ENCODE results near the gene PMM2.
"Not testable (repeated sequence)": the region's sequence is repeated elsewhere in the genome, so short reads cannot be mapped to it uniquely, and the experiment has no call there.

DNA sequence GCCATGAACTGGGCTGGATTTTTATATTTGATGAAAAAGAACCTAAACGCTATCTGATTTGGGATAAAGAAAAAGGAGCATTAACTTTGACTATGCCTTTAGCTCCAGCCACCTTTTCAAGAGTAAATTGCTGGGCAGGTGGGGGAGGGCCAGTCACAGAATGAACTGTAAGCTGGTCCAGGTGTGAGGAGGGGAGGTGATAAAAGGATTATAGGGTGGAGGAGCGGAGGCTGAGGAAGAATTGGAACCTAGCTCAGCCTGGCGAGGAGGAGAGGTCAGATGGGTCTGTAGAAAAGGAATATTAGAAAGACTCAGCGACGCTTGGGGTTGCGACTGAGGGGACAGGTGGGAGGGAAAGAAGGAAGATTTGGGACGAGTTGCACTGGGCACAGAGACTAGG is 39.2 kb downstream of the PMM2 start:
- not testable (repeated sequence) for TF ChIP-seq CTCF, POLR2A (IDR thresholded peaks at IDR 0.05)

All from transverse colon (tissue), 3 donors.